GM12878 (cell line): Measurements from ENCODE around the gene RFX3. TPM values are rescaled to one million over a fixed set of nuclear protein-coding genes. Genes with fewer than 3 reads are reported as not detected.

ENCODE experiments used
- ATAC-seq: fragments of 200-7000 bp; cut with Tn5 transposase; 3 replicates; pipeline ENCODE4 v1.9.1; 2020; ENCODE audit warnings: mild to moderate bottlenecking, moderate library complexity
- BruUV-seq: library from RNA; stranded (reverse); fragments of 400-500 nt; replicated peaks from 2 replicates; lab custom pipeline; 2021; lab: Mats Ljungman, UMichigan
- CTCF ChIA-PET: fragments of 300-600 bp; sonication (Branson Sonifier 250); formaldehyde crosslinking; extraction: SDS; loops from one replicate; lab custom pipeline; 2021; ENCODE audit warnings: inconsistent platforms; lab: Yijun Ruan, JAX
- POLR2A ChIA-PET: fragments of 350-600 bp; formaldehyde crosslinking; extraction: SDS; loops from one replicate; lab custom pipeline; 2021; ENCODE audit warnings: inconsistent platforms; lab: Charles Lee
- RAD21 ChIA-PET: fragments of 300-600 bp; sonication (Branson Sonifier 250); formaldehyde crosslinking; loops from one replicate; lab custom pipeline; 2023; ENCODE audit warnings: antibody characterized with exemption; ENCODE audit not compliant: unreplicated experiment; lab: Charles Lee
- SMC1A ChIA-PET: fragments of 300-600 bp; sonication (Branson Sonifier 250); formaldehyde crosslinking; loops from one replicate; lab custom pipeline; 2023; ENCODE audit not compliant: unreplicated experiment, uncharacterized antibody; lab: Charles Lee
- DNase-seq: peaks from one replicate; pipeline ENCODE4 v3.0.0-alpha.2; 2011; ENCODE audit warnings: low read depth, low spot score
- FAIRE-seq: peaks from 3 replicates; lab custom pipeline; 2011; peaks lifted over from hg19 to GRCh38; lab: Jason Lieb, UNC
- H2AFZ ChIP-seq: 2 replicates; pipeline ENCODE4 v1.6.0; 2011; ENCODE audit warnings: low read depth, low read length, control low read depth; ENCODE audit not compliant: control insufficient read depth
- H3K27ac ChIP-seq: 2 replicates; pipeline ENCODE4 v1.5.1; 2011; ENCODE audit warnings: control low read depth; ENCODE audit not compliant: control insufficient read depth, insufficient read depth
- H3K27me3 ChIP-seq, 2 experiments: replicated peaks in 1 of 2; 2 replicates each; pipeline versions ENCODE4 v1.6.0 to v1.6.1; 2011; ENCODE audit warnings: low read length in 1 of 2; ENCODE audit not compliant: control insufficient read depth in 2 of 2, insufficient read depth in 2 of 2
- H3K36me3 ChIP-seq, 2 experiments: 2 replicates each; pipeline ENCODE4 v1.5.1; 2011; ENCODE audit warnings: low read length in 1 of 2; ENCODE audit not compliant: control insufficient read depth in 2 of 2, insufficient read depth in 2 of 2
- H3K4me1 ChIP-seq: 2 replicates; pipeline ENCODE4 v1.6.1; 2011; ENCODE audit warnings: mild to moderate bottlenecking, low read length, moderate library complexity, mixed read lengths; ENCODE audit not compliant: control insufficient read depth, insufficient read depth
- H3K4me2 ChIP-seq: 2 replicates; pipeline ENCODE4 v1.6.0; 2011; ENCODE audit warnings: control low read depth; ENCODE audit not compliant: control insufficient read depth, insufficient read depth
- H3K4me3 ChIP-seq: fragments of 200-600 bp; sonication (generic); 2 replicates; pipeline ENCODE4 v1.5.1; 2016
- H3K79me2 ChIP-seq: 2 replicates; pipeline ENCODE4 v1.6.0; 2011; ENCODE audit warnings: low read length; ENCODE audit not compliant: control insufficient read depth, insufficient read depth
- H3K9ac ChIP-seq: 2 replicates; pipeline ENCODE4 v1.8.0; 2011; ENCODE audit warnings: low read length, control low read depth, mixed read lengths; ENCODE audit not compliant: control insufficient read depth, insufficient read depth
- H3K9me3 ChIP-seq: replicated peaks from 3 replicates; pipeline ENCODE4 v1.5.1; 2011; ENCODE audit warnings: mild to moderate bottlenecking, low read length; ENCODE audit not compliant: control insufficient read depth, insufficient read depth
- H4K20me1 ChIP-seq: 2 replicates; pipeline ENCODE4 v1.6.0; 2011; ENCODE audit not compliant: control insufficient read depth, insufficient read depth
- ASH2L ChIP-seq: fragments of 300-600, 200-600 bp; sonication (generic); IDR thresholded peaks from 2 replicates; pipeline ENCODE4 v1.6.1; 2017; ENCODE audit warnings: low read depth, mild to moderate bottlenecking, borderline replicate concordance
- ATF7 ChIP-seq: fragments of 450-650 bp; IDR thresholded peaks from 2 replicates; pipeline ENCODE4 v1.6.1; 2016; ENCODE audit warnings: low read depth, mild to moderate bottlenecking
- CBX5 ChIP-seq: sonication (generic); IDR thresholded peaks from 2 replicates; pipeline ENCODE4 v1.6.1; 2016; ENCODE audit warnings: low read depth, moderate library complexity, mild to moderate bottlenecking, inconsistent platforms
- CREB1 ChIP-seq: IDR thresholded peaks from 2 replicates; pipeline ENCODE4 v1.6.1; 2012; ENCODE audit warnings: low read depth, mild to moderate bottlenecking, inconsistent platforms
- EGR1 ChIP-seq, 2 experiments: IDR thresholded peaks; 1 replicate in 1 of 2; 2 replicates in 1 of 2; pipeline ENCODE4 v1.6.1; 2011 to 2012; ENCODE audit warnings: low read depth in 2 of 2, low read length in 2 of 2, borderline replicate concordance in 1 of 2, mild to moderate bottlenecking in 1 of 2, moderate library complexity in 1 of 2
- FOXM1 ChIP-seq: IDR thresholded peaks from 2 replicates; pipeline ENCODE4 v1.6.1; 2012; ENCODE audit warnings: low read depth, mild to moderate bottlenecking, inconsistent platforms, low read length, moderate library complexity
- GATAD2B ChIP-seq: fragments of 450-650 bp; conservative IDR thresholded peaks from 2 replicates; pipeline ENCODE4 v1.6.1; 2017; ENCODE audit warnings: low read depth, mild to moderate bottlenecking, moderate library complexity
- MEF2B ChIP-seq: fragments of 450-650 bp; IDR thresholded peaks from 2 replicates; pipeline ENCODE4 v1.6.1; 2018; ENCODE audit warnings: mild to moderate bottlenecking, moderate library complexity; ENCODE audit not compliant: partially characterized antibody, poor library complexity, severe bottlenecking
- POLR2A ChIP-seq: IDR thresholded peaks from 2 replicates; pipeline ENCODE4 v1.6.1; 2011; ENCODE audit warnings: low read depth, mild to moderate bottlenecking, low read length
- POU2F2 ChIP-seq: IDR thresholded peaks from 3 replicates; pipeline ENCODE4 v1.6.1; 2011; ENCODE audit warnings: low read depth, mild to moderate bottlenecking, low read length, borderline replicate concordance
- RELA ChIP-seq: fragments of 450-650 bp; IDR thresholded peaks from 2 replicates; pipeline ENCODE4 v1.8.0; 2014; ENCODE audit warnings: borderline replicate concordance; ENCODE audit not compliant: partially characterized antibody
- SREBF2 ChIP-seq: IDR thresholded peaks from 2 replicates; pipeline ENCODE4 v1.6.1; 2012; ENCODE audit warnings: mild to moderate bottlenecking, low read length
- TAF1 ChIP-seq: IDR thresholded peaks from 2 replicates; pipeline ENCODE4 v1.6.1; 2011; ENCODE audit warnings: mild to moderate bottlenecking, low read depth, low read length, borderline replicate concordance
- TCF3 ChIP-seq: IDR thresholded peaks from 2 replicates; pipeline ENCODE4 v1.6.1; 2012; ENCODE audit warnings: low read depth, mild to moderate bottlenecking, low read length, borderline replicate concordance; ENCODE audit not compliant: insufficient read depth
- YBX1 ChIP-seq: fragments of 450-650 bp; IDR thresholded peaks from 2 replicates; pipeline ENCODE4 v1.6.1; 2016; ENCODE audit warnings: antibody characterized with exemption
- YY1 ChIP-seq: IDR thresholded peaks from 2 replicates; pipeline ENCODE4 v1.6.1; 2011; ENCODE audit warnings: low read depth, mild to moderate bottlenecking, low read length
- ZBTB11 ChIP-seq: fragments of 450-650 bp; formaldehyde crosslinking; IDR thresholded peaks from 2 replicates; pipeline ENCODE4 v1.5.0; 2022; ENCODE audit warnings: mild to moderate bottlenecking, missing genetic modification characterization
- ZNF207 ChIP-seq: fragments of 450-650 bp; IDR thresholded peaks from 2 replicates; pipeline ENCODE4 v1.6.1; 2014; ENCODE audit warnings: antibody characterized with exemption, mild to moderate bottlenecking, borderline replicate concordance
- ZNF274 ChIP-seq: IDR thresholded peaks from one replicate; pipeline ENCODE4 v1.8.0; 2011; ENCODE audit not compliant: insufficient read length, insufficient read depth
- ZSCAN29 ChIP-seq: fragments of 450-650 bp; IDR thresholded peaks from 2 replicates; pipeline ENCODE4 v1.6.1; 2017; ENCODE audit warnings: mild to moderate bottlenecking, moderate library complexity
- WGBS: methylation state at CpG from one replicate; pipeline ENCODE4 v1.1.6; 2016; ENCODE audit warnings: low lambda C conversion rate; ENCODE audit not compliant: insufficient replicate concordance, insufficient coverage; ENCODE audit errors: missing lambda C conversion rate; 5-methylcytosine and 5-hydroxymethylcytosine counted together
- in situ Hi-C: fragments of 300-500 bp; cut with MboI; formaldehyde crosslinking; loops from 9 replicates; pipeline ENCODE4 v1.14.3; 2018; ENCODE audit warnings: mixed read lengths
- intact Hi-C: fragments of 100-400 bp; cut with micrococcal nuclease; formaldehyde crosslinking; loops from one replicate; pipeline ENCODE4 v1.14.2; 2022; ENCODE audit not compliant: unreplicated experiment
- polyA plus RNA-seq, 11 experiments: library from polyadenylated mRNA; depleted of rRNA in 4 of 11; unstranded in 6 of 11; stranded (reverse) in 5 of 11; fragments of >200 nt; fragmentation: Nextera tagmentation in 4 of 11; fragmentation: Illumina TruSeq in 1 of 11; extraction: Ambion mirVana in 4 of 11; extraction: Trizol in 1 of 11; gene quantifications; 1 replicate in 1 of 11; 2 replicates in 10 of 11; pipeline versions ENCODE4 v1.2.1 to v1.2.3, GENCODE V29; 2011 to 2016; ENCODE audit warnings: inconsistent platforms in 2 of 11, missing spikeins in 2 of 11, low read depth in 1 of 11
- total RNA-seq, 4 experiments: library from RNA; depleted of rRNA in 3 of 4; stranded (reverse); fragments of >200 nt in 3 of 4; fragmentation: Illumina TruSeq in 1 of 4; extraction: Trizol in 1 of 4; gene quantifications; 2 replicates each; pipeline versions ENCODE4 v1.2.1 to v1.2.3, GENCODE V29; 2013 to 2021

RFX3 gene
- total and polyA plus RNA-seq, 10 of the 15 experiments (the other 5 are each of a cell fraction or from before 2014, with no cell fraction given): 1.2 to 26.4 (median 6.7) TPM

DNA sequence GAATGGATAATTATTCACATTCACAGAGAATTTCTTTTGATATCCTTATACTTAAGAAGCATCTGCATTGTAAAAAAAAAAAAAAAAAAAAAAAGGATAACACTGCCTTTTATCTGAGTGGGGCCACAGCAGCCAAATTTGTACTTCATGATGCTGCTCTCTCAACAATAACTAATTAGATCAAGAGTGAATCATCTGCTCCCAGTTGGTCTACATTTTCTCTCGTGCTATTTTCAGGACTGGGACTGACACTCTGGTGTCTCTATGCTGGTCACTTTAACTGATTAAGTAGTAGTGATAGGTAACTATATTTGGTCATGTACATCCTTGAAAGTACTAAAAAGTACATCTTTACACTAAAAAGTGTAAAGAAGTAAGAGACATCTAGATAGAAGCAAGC, 90.1 kb downstream of the RFX3 start:
- no peaks in the 10 kb centered on the region for H3K79me2 ChIP-seq
- no peaks in the 10 kb centered on the region for H4K20me1 ChIP-seq
- ChIA-PET POLR2A (no interaction called here), CTCF (interaction anchor here (1.1 kb wide), 1 partner anchor 195 kb away, joined by 5 read pairs; no protein-coding TSS in a partner anchor)
- H3K9ac ChIP-seq: no peak overlapping the region
- H3K4me2 ChIP-seq: no peak overlapping the region
- no peak for DNase-seq
- no peaks in the 10 kb centered on the region for H3K4me1 ChIP-seq
- peaks cover 0 to 2% of the 10 kb centered on the region in 2 experiments; a peak in 1 of 4 replicates for H3K36me3 ChIP-seq
- no TSS peak for BruUV-seq
- WGBS: 100% methylated on average over 1 of the region's 1 CpG
- no peaks in the 10 kb centered on the region for H3K9me3 ChIP-seq
- in situ Hi-C loops (no loop called here), intact Hi-C loops (no loop called here)
- H3K27ac ChIP-seq: no peak overlapping the region
- no peak for ATAC-seq
- H2AFZ ChIP-seq: no peak overlapping the region
- no peaks in the 10 kb centered on the region for H3K27me3 ChIP-seq
- no peak for FAIRE-seq
- no peak for TF ChIP-seq FOXM1
- no peak for TF ChIP-seq SREBF2
- TF ChIP-seq ZNF207: no peak
- no peak for TF ChIP-seq YBX1
- TF ChIP-seq ZBTB11 (CRISPR knock-in tag): no peak
- TF ChIP-seq CREB1: no peak
- TF ChIP-seq ASH2L: no peak
- no peak for TF ChIP-seq ATF7
- no peak for TF ChIP-seq POU2F2
- TF ChIP-seq RELA: no peak
- no peak for TF ChIP-seq EGR1 (IDR thresholded peaks at IDR 0.05; ENCODE audit: borderline replicate concordance in 1 of 2, low read depth in 2 of 2, low read length in 2 of 2)
- TF ChIP-seq TAF1: no peak
- no peak for TF ChIP-seq ZNF274
- TF ChIP-seq MEF2B: no peak
- TF ChIP-seq TCF3: no peak
- no peak for TF ChIP-seq GATAD2B
- TF ChIP-seq POLR2A: no peak
- no peak for TF ChIP-seq ZSCAN29
- no peak for TF ChIP-seq YY1
- TF ChIP-seq CBX5: no peak
- TF ChIP-seq, all 136 proteins: peak for 0
- SMC1A ChIA-PET: no interaction called here
- RAD21 ChIA-PET: no interaction called here
- H3K4me3 ChIP-seq: no peak overlapping the region
